ENCODE results near the gene SUMO4.

- TF ChIP-seq POLR2A (IDR thresholded peaks at IDR 0.05), result no peak
- TF ChIP-seq CTCF (IDR thresholded peaks at IDR 0.05), result no peak
Observed at GRCh38 chr6:149368065-149368464, 32.0 kb upstream of the SUMO4 start.

Data from sigmoid colon (tissue), 3 donors.